HepG2 (cell line): ENCODE data around the gene CTRB2. TPM values are rescaled to one million over a fixed set of nuclear protein-coding genes. Genes with fewer than 3 reads are reported as not detected.
A peak's percentile ranks its signal among the peaks of the same experiment; 100 is the strongest.

ENCODE experiments used
- AGO2 ChIP-seq: fragments of 200-400 bp; formaldehyde crosslinking; optimal IDR thresholded peaks from 2 replicates; pipeline ENCODE3; 2017; ENCODE audit warnings: mild to moderate bottlenecking, low read depth, low read length, moderate library complexity
- ARNTL ChIP-seq: sonication (generic); formaldehyde crosslinking; IDR thresholded peaks from 2 replicates; pipeline ENCODE4 v1.4.0; 2020; ENCODE audit warnings: mild to moderate bottlenecking, missing genetic modification reagents
- DBP ChIP-seq: sonication (generic); formaldehyde crosslinking; IDR thresholded peaks from 2 replicates; pipeline ENCODE4 v1.4.0; 2020; ENCODE audit warnings: missing genetic modification reagents; ENCODE audit errors: not compliant biosample characterization
- GMEB1 ChIP-seq: sonication (generic); formaldehyde crosslinking; IDR thresholded peaks from 2 replicates; pipeline ENCODE4 v1.5.1; 2020; ENCODE audit warnings: missing genetic modification reagents, mild to moderate bottlenecking, borderline replicate concordance
- HMG20B ChIP-seq: conservative IDR thresholded peaks from 2 replicates; pipeline ENCODE4 v1.6.1; 2016; ENCODE audit warnings: missing genetic modification reagents, missing compliant biosample characterization
- MEIS2 ChIP-seq: sonication (generic); formaldehyde crosslinking; IDR thresholded peaks from 2 replicates; pipeline ENCODE4 v1.9.0; 2021; ENCODE audit warnings: mild to moderate bottlenecking, missing genetic modification reagents
- PCBP1 ChIP-seq: fragments of 200-400 bp; formaldehyde crosslinking; IDR thresholded peaks from 2 replicates; pipeline ENCODE4 v1.6.1; 2017; ENCODE audit warnings: mild to moderate bottlenecking, low read depth, low read length, borderline replicate concordance
- ZNF136 ChIP-seq: sonication (generic); formaldehyde crosslinking; IDR thresholded peaks from 2 replicates; pipeline ENCODE4 v1.8.1; 2022; ENCODE audit warnings: low read depth, mild to moderate bottlenecking, moderate library complexity, missing genetic modification reagents
- ZNF282 ChIP-seq: fragments of 450-650 bp; IDR thresholded peaks from 2 replicates; pipeline ENCODE4 v1.6.1; 2018; ENCODE audit not compliant: partially characterized antibody
- ZNF296 ChIP-seq: sonication (generic); formaldehyde crosslinking; conservative IDR thresholded peaks from 2 replicates; pipeline ENCODE4 v1.5.0; 2020; ENCODE audit warnings: mild to moderate bottlenecking, missing genetic modification reagents
- ZNF343 ChIP-seq: sonication (generic); formaldehyde crosslinking; IDR thresholded peaks from 2 replicates; pipeline ENCODE4 v1.4.0; 2020; ENCODE audit warnings: mild to moderate bottlenecking, missing genetic modification reagents
- ZNF777 ChIP-seq: sonication (generic); formaldehyde crosslinking; IDR thresholded peaks from 2 replicates; pipeline ENCODE4 v1.4.0; 2020; ENCODE audit warnings: missing genetic modification reagents
- polyA plus RNA-seq, 8 experiments: library from polyadenylated mRNA; depleted of rRNA in 3 of 8; stranded (reverse) in 7 of 8; unstranded in 1 of 8; fragments of >200 nt; fragmentation: Illumina TruSeq in 4 of 8; extraction: Trizol in 4 of 8; gene quantifications; 2 replicates each; pipeline versions ENCODE4 v1.2.1 to v1.2.3, GENCODE V29; 2011 to 2016; ENCODE audit warnings: low read depth in 4 of 8, missing spikeins in 1 of 8, mixed read lengths in 1 of 8; ENCODE audit not compliant: insufficient read depth in 1 of 8
- total RNA-seq, 5 experiments: library from RNA; depleted of rRNA; stranded (reverse); fragments of >200 nt; fragmentation: Illumina TruSeq; extraction: Trizol; gene quantifications; 2 replicates each; pipeline ENCODE4 v1.2.3, GENCODE V29; 2016; ENCODE audit warnings: low read depth in 1 of 5
- TF ChIP-seq, protein P1 (sequence below): sonication (generic); formaldehyde crosslinking; IDR thresholded peaks from 2 replicates; pipeline ENCODE4 v1.9.0; 2021; ENCODE audit warnings: missing genetic modification reagents, mild to moderate bottlenecking, borderline replicate concordance
- TF ChIP-seq, protein P2 (sequence below): sonication (generic); formaldehyde crosslinking; IDR thresholded peaks from 2 replicates; pipeline ENCODE4 v1.5.1; 2020; ENCODE audit warnings: mild to moderate bottlenecking, missing genetic modification reagents, borderline replicate concordance

CTRB2 gene
- total and polyA plus RNA-seq, 2 of the 13 experiments (the other 11 are each of a cell fraction or from before 2014, with no cell fraction given), result 0.13 TPM; not detected in 1

DNA sequence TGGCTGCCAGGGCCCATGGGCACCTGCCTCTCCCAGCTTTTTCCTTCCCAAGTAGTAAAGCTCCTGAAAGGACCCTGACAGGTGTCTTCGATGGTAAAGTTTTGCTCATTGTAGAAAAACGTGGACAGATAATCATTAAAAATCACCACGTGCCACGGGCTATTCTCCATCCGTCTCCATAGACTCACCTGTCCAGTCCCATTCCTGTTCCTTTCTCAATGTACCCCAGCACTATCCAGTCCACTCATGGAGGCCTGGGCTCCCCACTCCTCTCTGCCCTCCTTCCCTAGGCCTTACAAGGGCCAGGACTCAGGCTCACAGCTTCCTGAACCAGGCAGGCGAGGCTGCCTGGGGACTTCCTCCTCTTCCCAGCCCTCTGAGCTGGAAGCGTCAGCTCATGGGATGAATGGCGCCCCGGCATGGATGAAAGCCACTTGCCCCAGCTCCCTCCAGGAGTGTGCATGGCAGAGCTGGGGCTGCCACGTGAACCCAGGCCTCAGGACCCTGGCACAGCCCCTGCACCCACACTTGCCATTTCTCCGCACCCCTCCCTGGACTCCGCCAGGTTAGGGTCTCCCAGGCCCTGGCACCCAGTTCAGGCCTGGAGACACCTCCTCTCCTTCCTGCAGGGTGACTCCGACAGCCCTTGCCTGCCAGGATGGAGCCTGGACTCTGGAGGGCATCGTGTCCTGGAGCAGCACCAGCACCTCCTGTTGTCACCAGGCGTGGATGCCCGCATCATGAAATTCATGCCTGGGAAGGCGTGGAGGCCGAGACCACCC, 20.6 kb upstream of the CTRB2 start (continued):
- TF ChIP-seq GMEB1 (CRISPR knock-in tag), result no peak
- no peak for TF ChIP-seq HMG20B
- no peak for TF ChIP-seq DBP (CRISPR knock-in tag)
- TF ChIP-seq PCBP1, result 0 out of 2 replicates have a peak, but pooled peaks have one; percentile 42
- TF ChIP-seq ZNF343 (CRISPR knock-in tag), result no peak
- no peak for TF ChIP-seq ZNF777 (CRISPR knock-in tag)
- TF ChIP-seq, protein P1, sequence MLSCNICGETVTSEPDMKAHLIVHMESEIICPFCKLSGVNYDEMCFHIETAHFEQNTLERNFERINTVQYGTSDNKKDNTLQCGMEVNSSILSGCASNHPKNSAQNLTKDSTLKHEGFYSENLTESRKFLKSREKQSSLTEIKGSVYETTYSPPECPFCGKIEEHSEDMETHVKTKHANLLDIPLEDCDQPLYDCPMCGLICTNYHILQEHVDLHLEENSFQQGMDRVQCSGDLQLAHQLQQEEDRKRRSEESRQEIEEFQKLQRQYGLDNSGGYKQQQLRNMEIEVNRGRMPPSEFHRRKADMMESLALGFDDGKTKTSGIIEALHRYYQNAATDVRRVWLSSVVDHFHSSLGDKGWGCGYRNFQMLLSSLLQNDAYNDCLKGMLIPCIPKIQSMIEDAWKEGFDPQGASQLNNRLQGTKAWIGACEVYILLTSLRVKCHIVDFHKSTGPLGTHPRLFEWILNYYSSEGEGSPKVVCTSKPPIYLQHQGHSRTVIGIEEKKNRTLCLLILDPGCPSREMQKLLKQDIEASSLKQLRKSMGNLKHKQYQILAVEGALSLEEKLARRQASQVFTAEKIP (CRISPR knock-in tag), result no peak
- no peak for TF ChIP-seq ARNTL (CRISPR knock-in tag)
- TF ChIP-seq, protein P2, sequence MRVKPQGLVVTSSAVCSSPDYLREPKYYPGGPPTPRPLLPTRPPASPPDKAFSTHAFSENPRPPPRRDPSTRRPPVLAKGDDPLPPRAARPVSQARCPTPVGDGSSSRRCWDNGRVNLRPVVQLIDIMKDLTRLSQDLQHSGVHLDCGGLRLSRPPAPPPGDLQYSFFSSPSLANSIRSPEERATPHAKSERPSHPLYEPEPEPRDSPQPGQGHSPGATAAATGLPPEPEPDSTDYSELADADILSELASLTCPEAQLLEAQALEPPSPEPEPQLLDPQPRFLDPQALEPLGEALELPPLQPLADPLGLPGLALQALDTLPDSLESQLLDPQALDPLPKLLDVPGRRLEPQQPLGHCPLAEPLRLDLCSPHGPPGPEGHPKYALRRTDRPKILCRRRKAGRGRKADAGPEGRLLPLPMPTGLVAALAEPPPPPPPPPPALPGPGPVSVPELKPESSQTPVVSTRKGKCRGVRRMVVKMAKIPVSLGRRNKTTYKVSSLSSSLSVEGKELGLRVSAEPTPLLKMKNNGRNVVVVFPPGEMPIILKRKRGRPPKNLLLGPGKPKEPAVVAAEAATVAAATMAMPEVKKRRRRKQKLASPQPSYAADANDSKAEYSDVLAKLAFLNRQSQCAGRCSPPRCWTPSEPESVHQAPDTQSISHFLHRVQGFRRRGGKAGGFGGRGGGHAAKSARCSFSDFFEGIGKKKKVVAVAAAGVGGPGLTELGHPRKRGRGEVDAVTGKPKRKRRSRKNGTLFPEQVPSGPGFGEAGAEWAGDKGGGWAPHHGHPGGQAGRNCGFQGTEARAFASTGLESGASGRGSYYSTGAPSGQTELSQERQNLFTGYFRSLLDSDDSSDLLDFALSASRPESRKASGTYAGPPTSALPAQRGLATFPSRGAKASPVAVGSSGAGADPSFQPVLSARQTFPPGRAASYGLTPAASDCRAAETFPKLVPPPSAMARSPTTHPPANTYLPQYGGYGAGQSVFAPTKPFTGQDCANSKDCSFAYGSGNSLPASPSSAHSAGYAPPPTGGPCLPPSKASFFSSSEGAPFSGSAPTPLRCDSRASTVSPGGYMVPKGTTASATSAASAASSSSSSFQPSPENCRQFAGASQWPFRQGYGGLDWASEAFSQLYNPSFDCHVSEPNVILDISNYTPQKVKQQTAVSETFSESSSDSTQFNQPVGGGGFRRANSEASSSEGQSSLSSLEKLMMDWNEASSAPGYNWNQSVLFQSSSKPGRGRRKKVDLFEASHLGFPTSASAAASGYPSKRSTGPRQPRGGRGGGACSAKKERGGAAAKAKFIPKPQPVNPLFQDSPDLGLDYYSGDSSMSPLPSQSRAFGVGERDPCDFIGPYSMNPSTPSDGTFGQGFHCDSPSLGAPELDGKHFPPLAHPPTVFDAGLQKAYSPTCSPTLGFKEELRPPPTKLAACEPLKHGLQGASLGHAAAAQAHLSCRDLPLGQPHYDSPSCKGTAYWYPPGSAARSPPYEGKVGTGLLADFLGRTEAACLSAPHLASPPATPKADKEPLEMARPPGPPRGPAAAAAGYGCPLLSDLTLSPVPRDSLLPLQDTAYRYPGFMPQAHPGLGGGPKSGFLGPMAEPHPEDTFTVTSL (CRISPR knock-in tag), result no peak
- TF ChIP-seq ZNF136 (CRISPR knock-in tag), result no peak
- peak; percentile 96 for TF ChIP-seq AGO2
- TF ChIP-seq ZNF282, result no peak
- TF ChIP-seq MEIS2 (CRISPR knock-in tag), result no peak
- no peak for TF ChIP-seq ZNF296 (CRISPR knock-in tag)
